HG03521 (cell line): ENCODE measurements around the gene AIG1.
"Not testable (repeated sequence)": the region's sequence is repeated elsewhere in the genome, so short reads cannot be mapped to it uniquely, and the experiment has no call there.

ENCODE experiments used
- ATAC-seq: cut with Tn5 transposase; IDR thresholded peaks from one replicate; pipeline ENCODE4 v1.9.1; 2021; ENCODE audit warnings: mild to moderate bottlenecking, moderate library complexity; ENCODE audit not compliant: unreplicated experiment

Gene AIG1

DNA sequence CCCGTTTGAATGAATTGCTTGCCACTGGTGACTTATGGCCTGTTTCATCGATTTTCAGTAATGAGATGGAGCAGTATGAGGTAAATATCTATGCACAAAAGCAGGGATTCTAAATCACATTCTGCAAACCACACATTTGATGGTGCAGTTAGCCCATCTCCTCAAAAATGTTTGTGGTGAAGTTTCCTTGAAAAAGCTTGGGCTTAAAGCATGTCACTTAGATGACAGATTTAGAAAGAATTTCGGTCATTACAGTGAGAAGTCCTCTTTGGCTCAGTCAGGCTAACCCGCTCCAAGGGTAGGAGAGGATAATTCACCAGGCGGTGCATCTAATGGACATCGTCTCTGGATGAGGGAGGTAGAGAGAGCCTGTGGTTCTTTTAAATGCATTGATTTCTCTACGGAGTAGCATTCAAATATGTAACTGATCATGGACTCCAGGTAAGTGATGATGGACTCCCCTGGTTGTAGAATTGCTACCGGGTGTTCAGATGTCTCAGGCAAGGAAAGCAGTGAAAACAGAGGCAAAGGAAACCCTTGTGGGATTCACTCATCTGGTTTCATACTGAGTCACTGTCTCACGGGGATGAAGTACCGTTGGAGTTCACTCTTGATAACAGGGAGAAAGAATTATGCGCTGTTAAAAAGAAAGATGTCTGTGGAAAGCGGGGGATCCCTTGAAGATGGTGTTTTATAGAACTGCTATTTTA, 65.3 kb downstream of the AIG1 start:
- no peak for ATAC-seq

DNA sequence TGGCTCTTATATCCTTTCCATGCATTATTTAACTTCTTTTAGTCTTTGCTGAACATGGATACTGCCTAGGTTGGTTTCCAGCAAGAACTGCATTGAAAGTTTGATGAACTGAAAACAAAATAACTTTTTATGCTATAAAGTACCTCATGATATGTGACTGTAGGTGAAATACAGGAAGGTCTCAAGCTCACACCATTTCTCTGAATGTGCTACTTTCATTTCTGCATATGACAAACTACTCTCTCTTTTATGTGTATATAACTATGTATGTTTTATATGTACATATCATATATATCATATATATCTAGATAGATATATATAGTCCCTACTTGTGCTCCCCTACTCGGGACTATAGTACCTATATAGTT, 65.9 kb downstream of the AIG1 start:
- no peak for ATAC-seq

DNA sequence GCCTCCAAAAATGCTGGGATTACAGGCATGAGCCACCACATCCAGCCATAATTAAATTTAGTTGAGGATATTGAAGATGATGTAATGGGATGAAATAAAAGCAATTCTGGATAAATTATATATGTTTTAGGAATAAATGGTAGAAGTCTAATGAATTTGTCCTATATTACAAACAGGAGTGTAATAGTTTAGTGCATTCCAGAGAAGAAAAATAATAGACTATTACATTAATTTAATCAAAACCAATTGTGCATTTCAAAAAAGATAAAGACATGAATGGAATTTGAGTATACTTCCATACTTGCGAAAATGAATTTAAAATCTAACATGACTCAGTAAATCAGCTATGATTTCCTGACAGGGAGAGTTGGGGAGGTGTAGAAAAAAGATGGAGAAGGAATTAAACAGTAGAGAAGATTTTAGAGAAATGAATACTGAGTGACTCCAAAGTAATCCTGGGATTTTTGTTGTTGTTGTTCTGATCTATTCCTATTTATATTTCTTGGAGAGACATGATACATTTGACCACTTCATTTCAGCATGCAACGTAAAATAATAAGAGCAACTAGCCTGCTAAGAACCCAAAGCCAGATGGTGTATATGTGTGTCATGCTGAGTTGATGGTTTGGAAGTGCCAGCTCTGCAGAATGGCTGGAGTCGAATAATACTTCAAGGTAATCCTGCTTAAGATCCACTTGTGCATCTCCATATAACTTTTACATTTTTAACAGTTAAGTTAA, 67.4 kb downstream of the AIG1 start:
- no peak for ATAC-seq

DNA sequence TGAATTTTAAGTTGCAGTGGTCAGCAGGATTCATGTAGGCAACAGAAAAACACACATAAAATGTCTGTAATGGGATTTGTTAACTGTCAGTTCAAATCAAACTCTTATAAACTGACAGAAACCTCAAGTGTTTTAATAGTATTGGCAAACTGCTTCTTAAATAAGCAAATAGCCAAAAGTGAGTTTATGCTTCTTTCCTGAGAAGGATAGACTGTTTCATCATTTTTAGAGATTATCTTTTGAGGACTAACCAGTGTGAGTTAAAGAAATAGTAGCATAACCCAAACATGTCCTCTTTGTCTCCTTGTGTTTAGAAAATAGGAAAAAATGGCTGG, 68.0 kb downstream of the AIG1 start:
- ATAC-seq = no peak

DNA sequence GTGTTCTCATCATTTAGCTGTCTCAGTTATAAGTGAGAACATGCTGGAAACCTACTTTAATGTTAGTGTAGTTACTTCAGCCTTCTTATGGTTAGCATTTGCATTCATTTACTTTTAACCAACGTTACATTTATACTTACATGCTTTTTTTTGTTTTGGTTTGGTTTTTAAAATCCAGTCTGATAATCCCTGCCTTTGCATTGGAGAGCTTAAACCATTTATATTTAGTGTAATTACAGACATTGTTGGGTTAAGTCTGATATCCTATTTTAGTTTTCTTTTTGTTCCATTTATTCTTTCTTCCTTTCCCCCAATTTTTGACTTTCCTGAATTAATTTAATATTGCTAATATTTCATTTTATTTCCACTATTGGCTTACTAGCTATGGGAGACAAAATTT, 70.2 kb downstream of the AIG1 start:
- no peak for ATAC-seq

DNA sequence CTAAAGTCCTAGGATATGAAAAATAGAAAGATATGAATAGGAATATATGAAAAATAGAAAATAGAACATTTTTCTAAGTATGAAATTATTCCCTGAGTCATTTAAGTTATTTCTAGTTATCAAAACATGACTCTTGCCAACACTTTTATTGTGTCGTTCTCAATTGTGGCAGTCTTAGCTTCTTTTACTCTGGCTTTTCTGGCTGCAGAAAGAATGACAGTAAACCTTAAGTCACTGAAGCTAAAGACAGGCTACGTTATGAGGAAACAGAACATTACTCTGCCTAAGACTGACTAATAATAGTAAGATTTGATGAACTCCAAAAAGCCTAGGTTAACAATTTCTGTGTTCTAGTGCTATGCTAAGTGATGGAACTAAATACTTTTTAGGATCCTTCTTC, 74.6 kb downstream of the AIG1 start:
- ATAC-seq = no peak

DNA sequence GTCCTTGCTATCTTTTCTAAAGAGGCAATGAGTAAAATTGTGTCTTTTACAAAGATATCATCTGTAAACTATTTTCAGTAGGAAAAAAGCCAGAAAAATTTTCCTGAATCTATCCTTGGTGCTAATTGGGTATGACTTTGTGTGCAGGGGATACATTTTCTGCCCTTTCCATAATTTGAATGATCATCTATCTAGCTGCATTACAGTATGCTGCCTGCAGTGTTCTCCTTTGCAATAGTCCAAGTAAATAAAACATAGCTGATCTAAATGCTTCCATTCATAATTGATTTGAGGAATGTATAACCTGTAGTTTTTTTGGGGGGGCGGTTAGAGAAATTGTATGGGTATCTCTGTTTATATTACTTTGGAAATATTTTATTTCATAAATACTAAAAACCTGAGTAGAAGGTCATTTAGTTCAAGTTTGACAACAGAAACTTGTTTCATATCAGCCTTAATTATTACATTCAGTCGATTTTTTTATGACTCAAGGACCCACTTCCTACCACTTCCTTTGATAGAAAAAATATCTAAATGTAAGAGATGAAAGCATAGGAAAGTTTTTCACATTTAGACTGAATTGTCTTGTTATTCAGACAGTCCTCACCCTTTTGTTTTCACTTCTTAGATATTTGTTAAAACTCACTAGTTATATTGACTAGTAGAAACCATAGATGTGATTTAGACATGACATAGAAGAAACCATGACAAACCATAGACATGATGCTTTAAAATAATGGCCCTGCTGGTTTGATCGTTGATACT, 75.3 kb downstream of the AIG1 start:
- no peak for ATAC-seq

DNA sequence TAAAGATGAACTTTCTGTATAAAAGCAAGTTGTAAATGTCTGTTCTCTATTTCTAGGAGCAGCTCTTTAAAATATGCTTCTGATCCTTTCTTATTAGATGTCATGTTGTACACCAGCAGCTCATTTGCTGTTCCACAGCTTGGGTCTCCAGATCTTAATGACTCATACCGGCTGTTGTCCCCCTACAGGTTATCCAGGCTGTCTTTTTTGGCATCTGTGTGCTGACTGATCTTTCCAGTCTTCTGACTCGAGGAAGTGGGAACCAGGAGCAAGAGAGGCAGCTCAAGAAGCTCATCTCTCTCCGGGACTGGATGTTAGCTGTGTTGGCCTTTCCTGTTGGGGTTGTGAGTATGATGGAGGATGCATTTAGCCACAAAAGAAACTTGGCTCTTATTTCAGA, 76.0 kb downstream of the AIG1 start:
- ATAC-seq = no peak

DNA sequence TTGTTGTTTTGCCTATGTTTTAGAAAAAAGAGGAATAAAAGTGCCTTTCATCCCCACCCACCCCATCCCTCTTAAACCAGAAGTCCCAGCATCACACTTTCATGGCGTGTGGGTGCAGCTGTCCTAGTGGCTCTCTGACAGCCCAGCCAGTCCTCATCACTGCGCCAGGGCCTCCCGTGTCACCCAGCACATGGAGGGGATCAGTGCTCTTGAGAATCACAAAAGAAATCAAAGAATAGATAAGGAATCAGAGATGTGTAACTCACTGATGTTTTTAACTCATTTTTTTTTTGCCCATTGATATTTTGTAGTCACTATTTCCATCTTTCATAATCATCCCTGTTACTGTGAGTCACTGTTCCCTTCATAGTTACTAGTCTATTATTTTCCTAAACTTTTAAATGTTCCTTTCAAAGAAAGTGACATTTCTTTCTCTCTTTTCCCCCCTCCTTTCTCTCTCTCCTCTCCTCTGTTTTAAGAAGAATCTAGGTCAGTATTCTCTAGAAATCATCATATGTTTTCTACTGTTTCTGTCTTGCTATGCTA, 78.6 kb downstream of the AIG1 start:
- no peak for ATAC-seq

DNA sequence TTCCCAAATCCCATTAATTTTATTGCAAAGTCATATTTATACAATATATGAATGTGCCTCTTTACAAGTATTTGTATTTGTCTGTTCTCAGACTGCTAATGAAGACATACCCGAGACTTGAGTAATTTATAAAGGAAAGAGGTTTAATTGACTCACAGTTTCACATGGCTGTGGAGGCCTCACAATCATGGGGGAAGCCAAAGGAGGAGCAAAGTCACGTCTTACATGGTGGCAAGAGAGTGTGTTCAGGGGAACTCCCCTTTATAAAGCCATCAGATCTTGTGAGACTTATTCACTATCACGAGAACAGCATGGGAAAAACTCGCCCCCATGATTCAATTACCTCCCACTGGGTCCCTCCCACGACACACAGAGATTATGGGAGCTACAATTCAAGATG, 79.2 kb downstream of the AIG1 start:
- not testable (repeated sequence) for ATAC-seq

DNA sequence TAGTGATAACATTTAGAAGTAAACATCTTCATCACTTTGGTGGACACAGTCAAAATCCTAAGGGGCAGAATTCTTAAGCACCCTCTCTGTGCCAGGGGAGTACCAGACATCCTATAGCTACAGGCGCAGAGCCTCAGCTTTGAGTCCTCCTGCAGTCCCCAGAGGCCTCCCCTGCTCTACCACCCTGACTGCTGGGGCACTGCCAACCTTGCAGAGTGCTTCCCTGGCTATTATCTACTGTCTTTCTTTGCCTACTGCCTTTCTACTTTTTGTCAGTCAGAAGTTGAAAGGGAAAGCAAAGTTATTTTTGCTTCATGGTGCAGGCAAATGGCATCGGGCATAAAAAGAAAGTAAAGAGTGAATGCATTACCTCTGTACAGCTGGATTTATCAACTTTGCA, 80.1 kb downstream of the AIG1 start:
- no peak for ATAC-seq

DNA sequence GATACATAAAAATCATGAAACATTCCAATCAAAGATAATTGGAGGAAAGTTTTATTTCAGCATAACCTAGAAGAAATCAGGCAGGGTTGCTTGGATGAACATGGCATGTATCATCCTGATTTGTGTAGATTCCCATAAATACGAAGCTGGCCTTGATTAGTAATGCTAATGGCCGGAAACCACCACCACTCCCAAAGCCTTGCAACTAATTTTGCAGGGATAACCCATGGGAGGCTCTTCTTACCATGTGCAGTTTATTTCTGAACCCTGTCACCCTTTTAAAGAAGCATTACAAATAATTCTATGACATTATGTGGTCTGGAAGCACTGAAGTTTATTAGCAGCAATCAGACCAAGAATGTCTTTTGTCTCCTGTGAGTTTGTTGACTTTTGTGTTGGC, 80.8 kb downstream of the AIG1 start:
- ATAC-seq = no peak

DNA sequence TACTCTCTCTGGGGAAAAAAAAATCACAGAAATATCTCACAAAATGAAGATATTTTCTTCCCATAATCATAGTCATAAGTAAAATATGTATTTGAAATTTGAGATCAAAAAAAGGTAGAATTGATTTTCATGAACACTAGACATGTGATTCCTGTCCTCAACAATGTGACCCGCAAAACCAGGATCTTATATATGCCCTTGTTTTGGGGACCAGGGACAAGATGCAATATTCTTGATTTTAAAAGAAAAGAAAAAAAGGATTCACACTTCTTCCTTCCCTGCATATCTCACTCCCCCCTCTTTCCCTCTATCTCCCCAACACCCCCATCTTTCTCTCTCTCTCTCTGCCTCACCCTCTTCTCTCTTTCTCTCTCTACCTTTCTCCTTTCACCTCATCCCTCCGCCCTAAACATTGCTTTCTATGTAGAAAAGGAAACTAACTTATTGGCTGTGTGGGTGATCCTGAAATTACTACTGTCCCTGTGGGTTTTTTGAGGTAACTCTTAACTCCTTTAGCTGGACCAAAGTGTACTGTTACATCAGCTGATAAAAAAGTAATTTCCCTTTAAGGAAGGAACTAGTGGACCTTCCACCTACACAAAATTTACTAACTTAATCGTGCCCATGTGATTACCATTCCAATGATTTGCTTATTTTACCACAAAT, 85.6 kb downstream of the AIG1 start:
- ATAC-seq = peak; percentile 47

DNA sequence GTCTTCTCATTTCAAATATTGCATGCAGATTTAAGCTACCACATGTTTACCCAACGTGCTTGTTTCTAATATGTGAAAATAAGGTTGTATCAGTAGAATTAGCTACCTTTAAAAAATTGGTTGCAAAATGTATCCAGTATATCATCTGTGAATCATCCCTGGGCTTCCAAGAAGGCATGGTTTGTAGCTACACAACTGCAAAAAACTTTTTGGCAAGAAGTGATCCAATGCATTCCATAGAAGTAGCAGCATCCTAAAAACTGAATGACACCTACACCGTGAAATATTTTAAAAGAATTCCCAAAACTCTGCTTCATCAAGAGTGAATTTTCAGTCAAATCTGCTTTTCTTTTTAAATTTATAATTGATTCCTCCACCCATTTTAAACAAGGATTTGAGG, 89.1 kb downstream of the AIG1 start:
- no peak for ATAC-seq

DNA sequence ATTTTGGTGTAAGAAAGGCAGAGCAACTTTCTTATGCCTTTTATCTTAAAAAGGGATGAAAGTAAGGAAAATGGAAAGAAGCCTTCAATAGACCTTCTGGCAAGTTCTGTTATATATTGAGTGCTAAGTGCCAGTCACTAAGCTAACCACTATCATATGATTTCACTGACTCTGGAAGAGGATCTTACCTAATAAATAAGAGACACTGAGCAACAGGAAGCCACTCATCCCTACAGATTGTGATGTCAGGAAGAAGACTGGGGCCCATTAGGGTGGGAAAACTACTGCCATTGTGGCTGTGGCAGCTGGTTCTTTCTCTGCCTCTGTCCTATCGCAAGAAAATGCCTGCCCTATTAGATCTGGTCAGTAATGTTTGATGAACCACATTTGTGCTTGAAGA, 89.6 kb downstream of the AIG1 start:
- no peak for ATAC-seq

DNA sequence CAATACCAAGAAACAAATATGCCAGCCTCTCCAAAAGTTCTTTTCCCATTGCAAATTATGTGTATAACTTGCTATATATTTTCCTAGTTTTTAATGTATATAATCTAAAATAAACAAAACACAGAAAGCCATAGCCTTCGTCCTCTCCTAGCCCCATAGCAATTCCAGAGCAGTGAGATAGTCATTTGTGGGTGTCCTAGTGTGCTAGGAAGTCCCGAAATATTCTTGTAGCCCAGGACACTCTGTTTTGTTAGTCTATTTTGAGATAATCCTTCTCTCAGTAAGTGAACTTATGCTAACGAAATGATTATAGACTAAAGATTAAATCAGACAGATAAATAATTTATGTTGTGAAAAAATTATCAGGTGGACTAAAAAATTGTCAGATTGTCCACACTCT, 90.7 kb downstream of the AIG1 start:
- no peak for ATAC-seq

DNA sequence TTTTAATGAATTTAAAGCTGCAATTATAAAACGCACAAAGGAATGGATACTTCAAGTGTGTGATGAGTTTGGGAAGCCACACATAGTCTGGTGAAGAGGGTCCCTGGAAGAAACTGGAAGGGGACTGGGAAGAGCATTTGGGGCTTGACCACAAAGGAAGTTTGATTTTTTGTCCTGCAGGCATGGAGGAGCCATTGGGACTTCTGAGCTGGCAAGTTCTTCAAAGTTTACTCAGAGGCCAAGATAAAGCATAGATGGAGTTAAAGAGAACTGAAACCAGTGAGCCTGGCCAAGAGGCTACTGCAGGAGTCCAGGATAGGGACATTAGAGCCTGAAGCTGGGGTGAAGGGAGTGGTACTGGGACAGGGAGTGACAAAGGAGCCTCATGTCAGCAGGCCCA, 95.0 kb downstream of the AIG1 start:
- ATAC-seq = no peak

DNA sequence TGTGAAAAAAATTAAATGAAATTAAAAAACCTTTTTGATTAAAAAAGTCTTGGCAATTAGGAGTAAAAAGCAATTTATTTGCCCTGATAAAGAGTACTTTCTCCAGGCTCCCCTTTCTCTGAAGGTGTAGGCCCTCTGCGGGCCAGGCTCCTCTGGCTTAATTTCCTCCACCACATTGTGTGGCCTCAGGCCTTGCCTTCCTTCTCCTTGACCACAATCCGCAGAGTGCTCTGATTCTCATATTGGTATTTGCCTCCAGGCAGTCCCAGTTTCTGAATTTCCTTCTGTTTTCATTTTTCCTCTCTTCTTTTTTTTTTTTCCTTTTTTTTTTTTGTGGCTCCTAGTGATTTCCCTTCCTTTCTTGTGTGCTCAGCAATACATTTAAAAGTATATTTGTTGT, 96.4 kb downstream of the AIG1 start:
- ATAC-seq = no peak

DNA sequence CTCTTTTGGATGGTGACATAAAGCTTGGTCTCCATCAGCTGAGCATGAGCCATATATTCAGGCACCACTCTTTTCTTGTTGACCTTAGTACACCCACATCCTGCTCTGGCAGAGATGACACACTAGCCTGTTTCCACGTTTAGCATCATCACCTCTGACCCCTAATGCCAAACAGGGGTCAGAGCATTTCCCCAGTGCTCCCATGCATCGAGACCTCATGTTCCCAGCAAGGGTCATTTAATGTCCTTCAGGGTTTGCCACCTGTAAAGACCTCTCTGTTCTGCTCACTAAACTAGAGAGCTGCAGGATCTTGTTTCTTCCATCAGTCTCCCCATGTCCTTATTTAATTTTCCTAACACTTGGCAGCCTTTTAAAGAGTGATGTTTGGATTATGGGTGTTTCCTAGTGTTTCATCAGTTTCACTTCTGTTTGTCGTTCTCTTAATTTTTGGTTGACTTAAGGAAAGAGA, 97.5 kb downstream of the AIG1 start:
- no peak for ATAC-seq

DNA sequence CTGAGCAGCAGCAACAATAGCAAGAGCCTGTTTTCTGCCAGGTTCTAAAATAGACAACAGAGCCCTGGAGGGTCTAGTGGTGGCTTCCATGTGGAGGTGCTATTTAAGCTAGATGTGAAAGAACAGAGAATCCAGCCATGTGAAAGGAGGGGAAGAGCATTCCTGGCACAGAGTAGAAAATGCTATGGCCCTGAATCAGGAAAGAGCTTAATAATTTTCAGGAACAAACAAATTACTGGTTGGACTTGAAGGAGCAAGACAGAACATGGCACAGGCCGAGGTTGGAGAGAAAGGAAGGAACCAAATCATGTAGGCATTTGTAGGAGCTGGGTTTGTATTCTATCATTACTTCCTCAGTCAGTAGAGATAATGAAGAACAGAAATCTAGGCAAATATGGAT, 98.3 kb downstream of the AIG1 start:
- no peak for ATAC-seq

DNA sequence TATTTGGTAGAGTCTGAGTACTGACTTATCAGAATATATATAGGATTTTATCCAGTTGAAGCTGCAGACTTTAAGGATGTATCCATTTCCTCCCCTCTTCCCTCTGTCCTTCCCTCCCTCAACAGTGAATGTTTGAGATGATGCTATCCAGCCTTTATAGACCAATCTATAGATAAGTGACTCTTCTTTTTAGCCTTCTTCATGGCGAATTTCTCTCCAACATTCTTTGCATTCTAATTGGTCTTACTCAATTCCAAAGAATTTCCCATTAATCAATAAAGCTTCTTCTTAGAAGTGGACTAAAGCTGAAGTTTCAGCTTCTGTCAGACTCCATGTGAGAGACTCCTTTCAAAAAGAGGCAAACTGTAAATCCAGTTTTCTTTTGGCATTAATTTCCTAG, 99.3 kb downstream of the AIG1 start:
- no peak for ATAC-seq
